A549 (cell line): ENCODE data around the gene MYRIP.

ENCODE experiments used
- EP300 ChIP-seq, 2 experiments: fragments of >200 bp; sonication (Bioruptor Twin); formaldehyde crosslinking; IDR thresholded peaks; 2 replicates in 1 of 2; 3 replicates in 1 of 2; pipeline ENCODE4 v1.6.1; 2016 to 2017
- POLR2A ChIP-seq: IDR thresholded peaks from 2 replicates; pipeline ENCODE4 v1.6.1; 2012; ENCODE audit warnings: mild to moderate bottlenecking, low read length

DNA sequence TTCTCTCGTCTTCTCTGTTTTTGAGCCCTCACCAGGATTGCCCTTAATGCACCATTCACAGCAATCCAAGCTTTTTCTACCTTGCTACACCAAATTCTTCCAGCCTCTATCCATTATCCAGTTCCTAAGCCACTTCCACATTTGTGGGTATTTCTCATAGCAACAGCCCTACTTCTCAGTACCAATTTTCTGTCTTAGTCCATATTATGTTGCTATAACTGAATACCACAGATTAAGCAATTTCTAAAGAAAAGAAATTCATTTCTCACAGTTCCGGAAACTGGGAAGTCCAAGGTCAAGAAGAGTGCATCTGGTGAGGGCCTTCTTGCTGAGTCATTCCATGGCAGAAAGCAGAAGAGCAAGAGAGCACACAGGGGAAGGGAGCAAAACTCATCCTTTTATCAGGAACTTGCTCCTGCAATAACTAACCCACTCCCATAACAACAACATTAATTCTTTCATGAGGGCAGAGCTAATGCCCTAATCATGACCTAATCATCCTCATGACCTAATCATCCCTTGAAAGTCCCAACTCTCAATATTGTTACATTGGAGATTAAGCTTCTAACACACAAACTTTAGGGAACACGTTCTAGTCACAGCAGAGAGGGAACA, 490.4 kb downstream of the MYRIP start:
- no peak for TF ChIP-seq POLR2A
- no peak for TF ChIP-seq EP300 (IDR thresholded peaks at IDR 0.05)
